Stomach smooth muscle (tissue), 2 donors: Measurements from ENCODE around the gene KCTD17.

Source experiments
- H3K27ac ChIP-seq: one replicate; pipeline ENCODE4 v1.7.0; 2013; ENCODE audit warnings: mild to moderate bottlenecking, low read length, inconsistent platforms
- H3K27me3 ChIP-seq, 2 donors: one replicate each; pipeline ENCODE4 v1.7.0; 2013; ENCODE audit warnings: low read length in 2 of 2; ENCODE audit not compliant: insufficient read depth in 2 of 2, control insufficient read depth in 1 of 2
- H3K36me3 ChIP-seq, 2 donors: one replicate each; pipeline ENCODE4 v1.7.0; 2013; ENCODE audit warnings: low read length in 2 of 2; ENCODE audit not compliant: control insufficient read depth in 2 of 2, insufficient read depth in 2 of 2
- H3K4me1 ChIP-seq: one replicate; pipeline ENCODE4 v1.7.0; 2013; ENCODE audit warnings: low read length; ENCODE audit not compliant: control insufficient read depth, insufficient read depth
- H3K4me3 ChIP-seq, 2 donors: one replicate each; pipeline ENCODE4 v1.7.0; 2013; ENCODE audit warnings: low read length in 2 of 2
- H3K9ac ChIP-seq, 2 donors: one replicate each; pipeline ENCODE4 v1.7.0; 2013; ENCODE audit warnings: low read length in 2 of 2, mild to moderate bottlenecking in 1 of 2
- H3K9me3 ChIP-seq, 2 donors: one replicate each; pipeline ENCODE4 v1.7.0; 2013; ENCODE audit warnings: low read length in 2 of 2; ENCODE audit not compliant: control insufficient read depth in 2 of 2
- donor health status: healthy.
- donor health status: Pancreatic carcinoma.

The KCTD17 gene

DNA sequence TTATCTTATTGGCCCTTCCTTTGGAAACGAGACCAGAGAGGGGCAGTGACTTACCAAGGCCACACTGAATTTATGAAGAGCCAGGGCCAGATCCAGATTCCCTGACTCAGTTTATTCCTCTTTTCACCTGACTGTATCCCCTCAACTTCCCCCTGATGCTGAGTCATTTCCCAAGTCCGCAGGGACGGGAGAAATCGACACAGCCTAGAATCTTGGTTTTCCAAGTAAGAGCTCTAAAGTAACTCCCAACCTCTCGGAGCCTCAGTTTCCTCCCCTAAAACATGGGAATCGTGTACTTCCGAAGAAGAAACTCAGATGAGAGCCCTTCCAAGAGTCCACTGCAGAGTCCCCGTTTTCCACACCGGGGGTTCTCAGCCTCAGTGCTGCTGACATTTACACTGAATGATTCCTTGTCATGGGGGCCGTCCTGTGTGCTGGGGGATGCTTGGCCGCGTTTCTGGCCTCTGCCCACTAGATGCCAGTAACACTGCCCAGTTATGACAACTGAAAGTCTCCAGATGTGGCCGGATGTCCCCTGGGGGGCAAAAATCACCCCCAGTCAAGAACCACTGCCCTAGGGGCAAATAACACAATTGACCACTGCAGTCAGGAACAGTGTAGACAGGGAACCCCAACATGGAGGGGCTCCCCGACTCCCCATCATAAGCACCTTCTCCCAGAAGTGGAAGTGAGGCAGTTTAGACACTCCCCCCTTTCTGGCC, 20.8 kb upstream of the KCTD17 start:
- H3K4me1 ChIP-seq: no peaks in the 10 kb centered on the region
- H3K9me3 ChIP-seq: no peaks in the 10 kb centered on the region
- H3K36me3 ChIP-seq: peaks cover 16 to 31% of the 10 kb centered on the region in 2 donors
- no peak overlapping the region for H3K27ac ChIP-seq
- H3K9ac ChIP-seq: no peak overlapping the region
- H3K27me3 ChIP-seq: no peaks in the 10 kb centered on the region
- no peak overlapping the region for H3K4me3 ChIP-seq

- Histone ChIP-seq H3K36me3 (peaks cover 10 to 19% of the 10 kb centered on the region in 2 donors), H3K27ac (no peak overlapping the region), H3K9ac (no peak overlapping the region), H3K9me3 (no peaks in the 10 kb centered on the region), H3K4me3 (no peak overlapping the region), H3K4me1 (no peaks in the 10 kb centered on the region), H3K27me3 (peaks cover 2 to 5% of the 10 kb centered on the region in 2 donors)
Observed at GRCh38 chr22:37032134-37032534, 19.4 kb upstream of the KCTD17 start.

GRCh38 chr22:37032535-37033460, 18.7 kb upstream of the KCTD17 start:
- Histone ChIP-seq H3K27me3 (peaks cover 7 to 9% of the 10 kb centered on the region in 2 donors), H3K9me3 (no peaks in the 10 kb centered on the region), H3K9ac (no peak overlapping the region), H3K27ac (no peak overlapping the region), H3K4me1 (no peaks in the 10 kb centered on the region), H3K4me3 (no peak overlapping the region), H3K36me3 (peaks cover 4 to 15% of the 10 kb centered on the region in 2 donors)

- H3K27me3 ChIP-seq: peaks cover 7 to 12% of the 10 kb centered on the region in 2 donors
- H3K4me1 ChIP-seq: no peaks in the 10 kb centered on the region
- H3K9me3 ChIP-seq: no peaks in the 10 kb centered on the region
- peaks cover 0 to 15% of the 10 kb centered on the region in 2 donors for H3K36me3 ChIP-seq
- H3K4me3 ChIP-seq: no peak overlapping the region
- no peak overlapping the region for H3K9ac ChIP-seq
- H3K27ac ChIP-seq: no peak overlapping the region
Observed at GRCh38 chr22:37033605-37034430, 17.7 kb upstream of the KCTD17 start.

- Histone ChIP-seq H3K4me1 (no peaks in the 10 kb centered on the region), H3K9ac (no peak overlapping the region), H3K27ac (no peak overlapping the region), H3K9me3 (no peaks in the 10 kb centered on the region), H3K36me3 (no peaks in the 10 kb centered on the region), H3K4me3 (no peak overlapping the region), H3K27me3 (peaks cover 7 to 12% of the 10 kb centered on the region in 2 donors)
Observed at GRCh38 chr22:37036655-37037377, 14.7 kb upstream of the KCTD17 start.

DNA sequence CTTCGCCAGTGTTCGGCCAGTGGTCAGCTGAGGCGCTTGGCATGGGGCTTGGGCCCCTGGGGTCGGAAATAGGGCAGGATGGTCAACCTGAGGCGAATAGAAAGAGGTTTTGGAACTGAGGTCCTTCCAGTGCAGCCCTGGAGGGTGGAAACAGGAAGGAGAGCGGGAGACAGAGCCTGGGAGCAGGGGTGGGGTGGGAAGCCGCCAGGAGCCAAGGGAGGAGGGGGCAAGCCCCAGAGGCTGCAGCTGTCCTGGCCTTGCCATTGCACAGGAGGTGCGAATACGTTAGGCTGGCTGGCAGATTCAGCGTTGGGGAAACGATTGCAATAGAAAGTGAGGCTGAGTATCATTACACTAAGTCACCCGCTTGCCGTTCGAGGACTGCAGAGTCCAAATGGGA, 13.9 kb upstream of the KCTD17 start:
- H3K27me3 ChIP-seq: peaks cover 7 to 12% of the 10 kb centered on the region in 2 donors
- no peak overlapping the region for H3K4me3 ChIP-seq
- H3K4me1 ChIP-seq: no peaks in the 10 kb centered on the region
- H3K27ac ChIP-seq: no peak overlapping the region
- no peak overlapping the region for H3K9ac ChIP-seq
- H3K9me3 ChIP-seq: no peaks in the 10 kb centered on the region
- no peaks in the 10 kb centered on the region for H3K36me3 ChIP-seq

- no peak overlapping the region for H3K9ac ChIP-seq
- no peaks in the 10 kb centered on the region for H3K4me1 ChIP-seq
- no peak overlapping the region for H3K27ac ChIP-seq
- no peaks in the 10 kb centered on the region for H3K9me3 ChIP-seq
- no peak overlapping the region for H3K4me3 ChIP-seq
- no peaks in the 10 kb centered on the region for H3K36me3 ChIP-seq
- H3K27me3 ChIP-seq: peaks cover 9 to 12% of the 10 kb centered on the region in 2 donors
Observed at GRCh38 chr22:37039466-37039865, 12.1 kb upstream of the KCTD17 start.

GRCh38 chr22:37043209-37043827, 8.2 kb upstream of the KCTD17 start:
- peaks cover 0 to 2% of the 10 kb centered on the region in 2 donors for H3K27me3 ChIP-seq
- no peak overlapping the region for H3K4me3 ChIP-seq
- H3K36me3 ChIP-seq: no peaks in the 10 kb centered on the region
- H3K27ac ChIP-seq: no peak overlapping the region
- no peak overlapping the region for H3K9ac ChIP-seq
- H3K9me3 ChIP-seq: no peaks in the 10 kb centered on the region
- H3K4me1 ChIP-seq: no peaks in the 10 kb centered on the region

GRCh38 chr22:37043828-37044538, 7.6 kb upstream of the KCTD17 start:
- Histone ChIP-seq H3K4me3 (no peak overlapping the region), H3K9ac (no peak overlapping the region), H3K27ac (no peak overlapping the region)

More at GRCh38 chr22:37043828-37044538, 7.6 kb upstream of the KCTD17 start:
- Histone ChIP-seq H3K4me1 (no peaks in the 10 kb centered on the region), H3K36me3 (no peaks in the 10 kb centered on the region), H3K27me3 (peaks cover 0 to 2% of the 10 kb centered on the region in 2 donors), H3K9me3 (no peaks in the 10 kb centered on the region)
